Measurements from ENCODE around the gene SCNN1A.
A peak's percentile ranks its signal among the peaks of the same experiment; 100 is the strongest.

Gene SCNN1A

GRCh38 chr12:6384499-6385436 is 9.4 kb upstream of the SCNN1A start:
- DNase-seq (ENCODE audit: low read depth in 2 of 2), result no peak

- peak in 1 of 2 donors; percentile 3 for DNase-seq (ENCODE audit: low read depth in 2 of 2)
Measured at GRCh38 chr12:6383572-6384498, 8.5 kb upstream of the SCNN1A start, which contains the start of gene LTBR. LTBR (plus strand) TSS chr12:6384162; CDS start chr12:6384359, 197 bp downstream.

DNA sequence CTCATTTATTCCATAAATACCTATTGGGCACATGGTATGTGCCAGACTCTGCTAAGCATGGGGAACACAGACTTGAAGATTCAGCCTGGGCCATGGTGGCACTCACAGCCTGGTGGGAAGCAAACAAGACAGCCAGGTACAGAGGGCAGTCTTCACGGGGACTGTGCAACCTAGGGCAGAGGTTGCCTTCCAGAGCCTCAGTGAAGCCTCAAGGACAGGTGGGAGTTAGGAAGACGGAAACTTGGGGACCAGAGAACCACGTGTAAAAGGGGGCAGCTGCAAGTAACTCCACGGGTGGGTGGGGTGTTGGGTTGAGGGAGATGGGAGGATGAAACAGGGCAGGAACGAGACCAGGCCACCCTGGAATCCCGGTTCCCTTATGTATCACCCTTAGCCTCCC is 7.6 kb upstream of the SCNN1A start:
- DNase-seq (ENCODE audit: low read depth in 2 of 2), result no peak

- no peak for DNase-seq (ENCODE audit: low read depth in 2 of 2)
Measured at GRCh38 chr12:6382371-6382770, 7.0 kb upstream of the SCNN1A start.

DNA sequence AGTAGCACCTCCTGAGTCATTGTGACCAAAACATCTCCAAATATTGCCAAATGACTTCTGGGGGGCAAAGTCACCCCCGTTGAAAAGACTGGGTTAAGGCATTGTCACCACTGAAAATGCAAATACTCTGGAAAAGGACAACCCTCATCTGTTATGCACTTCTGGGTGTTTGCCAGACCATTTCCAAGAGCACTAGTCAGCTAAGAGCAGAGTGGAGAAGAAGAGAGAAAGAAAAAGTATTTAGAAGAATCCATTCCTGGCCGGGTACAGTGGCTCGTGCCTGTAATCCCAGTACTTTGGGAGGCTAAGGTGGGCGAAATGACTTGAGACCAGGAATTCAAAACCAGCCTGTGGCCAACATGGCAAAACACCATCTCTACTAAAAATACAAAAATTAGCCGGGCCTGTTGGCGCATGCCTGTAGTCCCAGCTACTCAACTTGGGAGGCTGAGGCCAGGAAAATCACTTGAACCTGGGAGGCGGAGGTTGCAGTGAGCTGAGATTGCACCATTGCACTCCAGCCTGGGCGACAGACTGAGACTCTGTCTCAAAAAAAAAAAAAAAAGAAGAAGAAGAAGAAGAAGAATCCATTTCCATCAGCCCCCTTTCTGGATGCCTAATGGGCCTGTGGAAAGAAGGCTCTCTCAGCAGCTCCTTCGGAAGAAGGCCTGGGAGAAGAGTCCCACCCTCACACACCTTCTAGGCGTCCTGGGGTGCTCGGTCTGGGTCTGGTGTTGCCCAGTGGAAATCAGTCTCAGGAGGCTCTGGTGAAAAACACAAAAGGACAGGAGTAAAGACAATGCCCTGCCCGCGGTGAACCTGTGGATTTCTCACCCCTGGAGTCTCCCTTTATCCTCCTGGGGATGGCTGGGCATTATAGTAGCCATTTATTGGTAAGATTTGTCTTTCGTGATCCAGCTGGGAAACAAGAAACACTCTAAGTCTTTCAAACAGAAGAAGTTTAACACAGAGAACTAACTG is 5.1 kb upstream of the SCNN1A start:
- no peak for DNase-seq (ENCODE audit: low read depth in 2 of 2)

- DNase-seq (ENCODE audit: low read depth in 2 of 2), result no peak
Measured at GRCh38 chr12:6378709-6379472, 3.5 kb upstream of the SCNN1A start.

GRCh38 chr12:6377667-6377994 is 2.3 kb upstream of the SCNN1A start:
- DNase-seq (ENCODE audit: low read depth in 2 of 2), result no peak

- no peak for DNase-seq (ENCODE audit: low read depth in 2 of 2)
Measured at GRCh38 chr12:6376870-6377666, 1.7 kb upstream of the SCNN1A start.

DNA sequence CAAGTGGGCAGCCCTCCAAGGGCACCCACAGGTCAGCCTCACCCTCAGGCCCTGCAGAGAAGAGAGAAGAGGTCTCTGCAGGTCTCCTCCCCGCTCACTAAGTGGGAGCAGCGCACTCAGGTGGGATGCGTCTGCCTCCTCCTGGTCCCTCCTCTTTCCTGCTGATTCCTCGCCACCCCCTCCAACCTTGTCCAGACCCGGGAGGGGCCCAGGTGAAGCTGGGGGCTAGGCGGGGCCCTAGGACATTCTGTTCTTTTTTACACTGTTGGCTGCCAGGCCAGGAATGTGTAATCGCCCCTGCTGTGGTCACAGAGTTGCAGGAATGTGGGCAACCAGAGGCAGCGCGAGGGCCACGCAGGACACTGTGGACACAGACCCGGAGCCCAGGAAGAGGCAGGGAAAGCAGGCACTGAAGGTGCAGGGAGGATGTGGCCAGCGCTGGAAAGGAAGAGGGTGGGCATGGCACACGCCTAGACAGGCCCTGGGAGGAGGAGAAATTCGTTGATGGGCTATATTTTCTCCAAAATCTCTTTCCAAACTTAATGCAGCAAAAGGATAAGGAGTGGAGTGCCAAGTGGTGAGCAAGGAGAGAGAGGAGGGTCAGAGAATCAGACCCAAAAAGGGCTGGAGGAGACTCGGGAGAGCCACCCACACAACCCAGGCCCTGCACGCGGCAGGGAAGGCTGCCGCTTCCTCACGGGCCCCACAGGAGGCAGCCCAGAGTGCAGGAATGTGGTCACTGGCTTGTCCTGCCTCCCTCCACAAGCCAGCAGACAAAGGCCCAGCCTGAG is 911 bp upstream of the SCNN1A start:
- DNase-seq (ENCODE audit: low read depth in 2 of 2), result no peak

GRCh38 chr12:6374786-6375160 is 590 bp downstream of the SCNN1A start:
- DNase-seq (ENCODE audit: low read depth in 2 of 2), result no peak

GRCh38 chr12:6374028-6374785 is 1.2 kb downstream of the SCNN1A start:
- DNase-seq (ENCODE audit: low read depth in 2 of 2), result no peak

GRCh38 chr12:6373022-6373787 is 2.2 kb downstream of the SCNN1A start:
- DNase-seq (ENCODE audit: low read depth in 2 of 2), result no peak

DNA sequence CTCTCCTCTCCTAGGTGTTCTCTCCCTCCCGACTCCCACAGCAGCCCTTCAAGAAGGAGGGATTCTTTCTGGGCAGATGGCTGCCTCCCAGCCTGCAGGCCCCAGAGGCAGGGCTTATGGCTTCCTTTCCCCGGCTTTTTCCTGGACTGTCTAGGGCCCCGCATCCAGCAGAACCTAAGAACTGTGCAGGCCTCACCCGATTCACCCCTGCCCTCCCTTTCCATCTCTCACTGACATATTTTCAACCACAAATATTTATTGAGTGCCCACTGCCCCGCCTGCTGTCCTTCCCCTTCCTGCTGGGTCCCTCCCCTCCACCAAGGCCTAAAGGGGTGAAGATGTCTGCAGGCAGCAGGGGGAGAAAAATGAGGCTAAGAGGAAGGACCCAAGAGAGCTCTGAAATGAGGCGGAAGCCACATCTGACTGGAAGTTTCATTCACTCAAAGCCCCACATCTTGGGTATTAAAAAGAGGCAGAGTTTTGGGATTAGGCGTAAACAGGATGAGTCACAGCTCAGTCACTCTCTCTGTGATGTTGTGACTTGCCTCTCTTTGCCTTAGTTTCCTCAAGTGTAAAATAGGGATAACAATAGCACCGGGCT is 2.9 kb downstream of the SCNN1A start:
- DNase-seq (ENCODE audit: low read depth in 2 of 2), result no peak

DNA sequence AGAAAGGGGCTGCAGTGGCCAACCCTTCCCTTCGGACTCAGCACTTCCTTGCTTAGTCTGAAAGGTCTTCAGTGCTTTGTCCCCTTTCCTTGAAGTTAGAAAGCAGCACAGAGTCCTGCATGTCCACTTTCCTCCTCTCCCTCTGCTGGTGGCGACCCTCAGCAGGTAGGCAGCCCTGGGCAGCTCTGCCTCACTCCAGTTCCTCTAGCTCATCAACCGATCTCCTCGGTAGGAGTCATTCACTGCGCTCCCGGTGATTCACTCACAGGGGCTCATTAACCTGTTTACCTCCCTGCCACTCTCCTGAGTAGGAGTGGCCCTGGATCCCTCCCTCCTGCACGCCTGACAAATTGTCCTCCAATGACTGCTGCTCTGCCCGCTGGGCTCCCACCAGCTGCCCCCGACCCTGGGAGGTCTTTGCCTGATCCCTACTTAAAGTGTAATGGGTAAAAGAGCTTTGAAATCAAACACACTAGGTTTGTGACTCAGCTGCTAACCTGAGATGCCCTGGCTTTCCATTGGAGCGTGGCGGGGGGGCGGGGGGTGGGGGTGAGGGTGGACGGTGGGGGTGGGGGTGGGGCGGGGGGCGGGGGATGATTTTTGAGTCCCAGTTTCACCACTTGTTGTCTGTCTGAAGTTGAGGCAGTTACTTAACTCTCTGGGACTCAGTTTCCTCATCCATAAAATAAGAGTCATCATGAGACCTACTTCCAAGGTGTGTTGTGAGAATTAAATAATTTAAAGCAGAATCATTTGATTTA is 4.2 kb downstream of the SCNN1A start:
- no peak for DNase-seq (ENCODE audit: low read depth in 2 of 2)

DNA sequence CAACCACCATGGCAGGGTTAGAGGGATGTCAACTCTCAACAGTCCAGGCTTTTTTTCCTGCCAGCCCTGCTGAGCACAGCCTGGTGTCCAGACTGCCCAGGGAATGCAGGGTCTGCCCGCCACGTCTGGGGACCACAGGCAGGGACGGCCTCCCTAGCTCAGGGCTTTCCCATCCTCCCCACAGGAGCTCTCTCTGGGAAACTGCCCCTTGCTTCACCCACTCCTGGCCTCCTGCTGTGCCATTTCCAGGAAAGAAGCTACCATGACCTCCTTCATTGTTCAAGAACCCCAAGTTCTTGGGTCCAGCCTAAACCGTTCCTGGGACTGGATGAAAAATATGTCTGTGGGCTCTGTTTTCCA is 4.8 kb downstream of the SCNN1A start:
- DNase-seq (ENCODE audit: low read depth in 2 of 2), result no peak

GRCh38 chr12:6369916-6370575 is 5.3 kb downstream of the SCNN1A start:
- no peak for DNase-seq (ENCODE audit: low read depth in 2 of 2)

Data from stimulated activated CD8-positive, alpha-beta memory T cell treated with anti-CD3 and anti-CD28 coated beads, Interleukin-15, amount 100 ng/mL, for 4 hours (primary cell).